GM12891 (cell line): ENCODE results near the gene PACSIN2.

Experiments used
- POLR2A ChIP-seq: IDR thresholded peaks from 2 replicates; pipeline ENCODE4 v1.6.1; 2011; ENCODE audit warnings: low read depth, low read length, control low read depth
- POLR2AphosphoS5 ChIP-seq: IDR thresholded peaks from 2 replicates; pipeline ENCODE4 v1.6.1; 2011; ENCODE audit warnings: low read depth, low read length, control low read depth
- POU2F2 ChIP-seq: IDR thresholded peaks from 2 replicates; pipeline ENCODE4 v1.6.1; 2011; ENCODE audit warnings: low read depth, mild to moderate bottlenecking, control low read depth, low read length, moderate library complexity
- SPI1 ChIP-seq: IDR thresholded peaks from 2 replicates; pipeline ENCODE4 v1.6.1; 2011; ENCODE audit warnings: low read depth, low read length, control low read depth
- TAF1 ChIP-seq: IDR thresholded peaks from 2 replicates; pipeline ENCODE4 v1.6.1; 2011; ENCODE audit warnings: low read depth, low read length, control low read depth

GRCh38 chr22:42939941-42940653 lies 74.9 kb downstream of the PACSIN2 start:
- TF ChIP-seq POLR2A (no peak), POLR2AphosphoS5 (no peak), TAF1 (no peak), POU2F2 (no peak), SPI1 (no peak)
